ENCODE results near the gene TCF3. TPM values are rescaled to one million over a fixed set of nuclear protein-coding genes. Genes with fewer than 3 reads are reported as not detected.
"Not testable (repeated sequence)": the region's sequence is repeated elsewhere in the genome, so short reads cannot be mapped to it uniquely, and the experiment has no call there.

Gene TCF3
- total RNA-seq, 2 donors from 2014 or later: 24.1 to 25.8 TPM

GRCh38 chr19:1674293-1674679, 21.9 kb upstream of the TCF3 start:
- ATAC-seq (no peak), DNase-seq (no peak)
- intact Hi-C loops (cut with DNase I): loop anchor here (5.0 kb wide), 1 partner anchor 127 kb away; no protein-coding TSS in a partner anchor

- ATAC-seq: no peak
- intact Hi-C loops (cut with DNase I): loop anchor here (5.0 kb wide), 1 partner anchor 126 kb away; no protein-coding TSS in a partner anchor
- DNase-seq: no peak
These were observed 21.4 kb upstream of the TCF3 start for GRCh38 chr19:1673645-1674292.

DNA sequence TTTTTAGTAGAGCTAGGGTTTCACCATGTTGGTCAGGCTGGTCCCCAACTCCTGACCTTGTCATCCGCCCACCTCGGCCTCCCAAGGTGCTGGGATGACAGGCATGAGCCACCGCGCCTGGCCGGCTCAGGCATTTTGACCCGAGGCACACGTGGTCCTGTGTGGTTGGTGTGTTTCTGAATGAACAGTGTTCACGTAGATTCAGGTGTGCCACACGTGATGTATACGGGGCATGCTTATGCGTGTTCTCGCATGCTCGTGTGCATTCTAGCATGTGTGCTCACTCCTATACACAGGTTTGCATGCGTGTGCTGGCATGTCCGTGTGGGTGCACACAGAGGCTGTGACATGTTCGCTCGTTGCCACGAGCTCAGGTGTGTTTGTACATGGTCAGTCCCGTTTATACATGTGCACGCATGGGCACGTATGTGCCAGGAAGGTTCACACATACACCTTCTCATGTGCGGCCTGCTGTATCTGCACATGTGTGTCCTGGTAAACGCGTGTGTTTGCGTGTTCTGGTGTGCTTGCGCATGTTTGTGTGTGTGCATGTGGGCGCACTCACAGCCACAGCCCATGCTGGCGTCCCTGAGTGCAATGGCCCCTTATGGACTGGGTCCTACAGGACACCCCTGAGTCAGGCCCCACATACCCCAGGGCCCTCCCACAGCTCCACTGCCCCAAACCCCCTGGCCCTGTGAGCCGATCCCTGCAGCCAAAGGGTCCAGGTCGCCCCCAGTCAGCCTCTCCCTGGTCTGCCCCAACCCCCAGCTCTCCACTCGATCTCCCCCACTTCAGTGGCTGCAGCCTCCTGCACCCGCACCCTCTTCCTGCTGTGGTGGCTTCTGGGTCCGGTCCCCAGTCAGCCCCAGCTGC, 20.6 kb upstream of the TCF3 start:
- ATAC-seq (no peak), DNase-seq (no peak)
- intact Hi-C loops (cut with DNase I): loop anchor here (5.0 kb wide), 1 partner anchor 126 kb away; no protein-coding TSS in a partner anchor

GRCh38 chr19:1672038-1672768, 19.8 kb upstream of the TCF3 start:
- DNase-seq (peak; percentile 46), ATAC-seq (peak; percentile 67 to 78)
- intact Hi-C loops (cut with DNase I): loop anchor here (5.0 kb wide), 1 partner anchor 125 kb away; no protein-coding TSS in a partner anchor

DNA sequence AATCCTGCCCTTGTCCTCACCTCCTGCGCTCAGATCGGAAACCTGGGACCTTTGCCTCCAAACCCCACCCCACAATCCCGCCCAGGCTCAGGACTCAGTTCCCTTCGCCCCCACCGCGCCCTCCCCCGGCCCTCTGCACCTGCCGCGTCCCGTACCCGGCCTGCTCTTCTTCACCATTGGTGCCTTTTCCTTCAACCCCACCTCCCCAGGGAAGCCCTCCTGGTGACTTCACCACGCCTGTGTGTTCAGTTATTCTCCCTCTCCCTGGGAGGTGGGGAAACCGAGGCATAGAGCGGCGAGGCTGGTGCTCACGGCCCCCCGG, 19.3 kb upstream of the TCF3 start:
- ATAC-seq (peak in 1 of 2 donors; percentile 10), DNase-seq (no peak)
- intact Hi-C loops (cut with DNase I): loop anchor here (5.0 kb wide), 1 partner anchor 124 kb away; no protein-coding TSS in a partner anchor

GRCh38 chr19:1670747-1671146, 18.3 kb upstream of the TCF3 start:
- intact Hi-C loops (cut with DNase I): loop anchor here (5.0 kb wide), 1 partner anchor 123 kb away; no protein-coding TSS in a partner anchor
- not testable (repeated sequence) for DNase-seq, ATAC-seq

- no peak for DNase-seq
- intact Hi-C loops (cut with DNase I): no loop called here
- peak in 1 of 2 donors; percentile 11 for ATAC-seq
These were observed 16.3 kb upstream of the TCF3 start for GRCh38 chr19:1668486-1669270.

- ATAC-seq: no peak
- DNase-seq: no peak
- intact Hi-C loops (cut with DNase I): no loop called here
These were observed 15.7 kb upstream of the TCF3 start for GRCh38 chr19:1668048-1668485.

GRCh38 chr19:1665565-1666047, 13.2 kb upstream of the TCF3 start:
- intact Hi-C loops (cut with DNase I): no loop called here
- ATAC-seq: no peak

GRCh38 chr19:1663852-1664251, 11.4 kb upstream of the TCF3 start:
- no peak for ATAC-seq
- intact Hi-C loops (cut with DNase I): no loop called here
- DNase-seq: no peak

More at GRCh38 chr19:1665565-1666047, 13.2 kb upstream of the TCF3 start:
- DNase-seq: no peak

GRCh38 chr19:1663227-1663626, 10.8 kb upstream of the TCF3 start:
- DNase-seq; intact Hi-C loops (cut with DNase I); ATAC-seq: not testable (repeated sequence)

GRCh38 chr19:1661995-1662394, 9.6 kb upstream of the TCF3 start:
- intact Hi-C loops (cut with DNase I): no loop called here
- no peak for ATAC-seq

GRCh38 chr19:1659084-1659427, 6.6 kb upstream of the TCF3 start:
- DNase-seq: no peak
- intact Hi-C loops (cut with DNase I): no loop called here
- no peak for ATAC-seq

More at GRCh38 chr19:1661995-1662394, 9.6 kb upstream of the TCF3 start:
- DNase-seq: no peak

DNA sequence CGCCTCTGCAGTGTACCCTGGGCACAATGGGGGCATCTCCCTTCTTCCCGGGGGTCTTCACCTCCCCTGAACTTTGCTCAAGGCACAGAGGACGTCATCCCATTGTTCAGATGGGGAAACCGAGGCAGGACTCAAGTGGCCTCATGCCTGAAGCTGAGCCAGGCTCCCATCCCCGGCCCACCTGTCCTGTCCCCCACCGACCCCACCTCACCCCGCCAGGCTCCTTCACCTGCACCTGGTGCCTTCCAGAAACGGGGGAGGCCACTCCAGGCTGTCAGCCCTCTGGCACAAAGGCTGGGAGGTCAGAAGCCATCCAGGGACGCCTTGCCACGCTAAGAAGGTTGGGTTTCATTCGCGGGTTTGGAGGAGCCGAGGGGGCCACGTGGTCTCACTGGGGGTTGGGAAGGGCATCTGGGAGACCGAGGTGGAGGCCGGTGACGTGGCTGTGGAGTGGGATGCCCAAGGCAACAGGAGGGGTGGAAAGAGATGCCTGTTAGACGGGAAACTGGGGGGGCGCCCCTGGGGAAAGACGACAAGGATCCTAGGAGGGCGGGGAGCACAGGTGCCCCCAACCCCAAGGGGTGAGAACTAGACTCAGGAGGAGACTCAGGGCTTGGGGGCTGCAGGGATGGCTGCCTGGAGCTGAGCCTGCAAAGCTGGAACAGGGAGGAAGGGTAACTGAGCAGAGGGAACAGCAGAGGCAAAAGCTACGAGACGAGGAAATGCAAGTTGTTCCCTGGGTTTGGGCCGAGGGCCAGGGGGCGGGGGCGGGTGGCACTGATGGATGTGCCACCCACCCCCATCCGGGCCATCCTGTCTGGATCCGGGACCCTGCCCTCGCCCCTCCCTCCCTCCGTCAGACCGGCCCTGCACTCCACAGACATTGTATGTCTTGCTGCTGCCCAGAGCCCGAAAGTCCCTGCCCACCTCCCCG, 6.0 kb upstream of the TCF3 start:
- ATAC-seq: no peak
- DNase-seq: no peak
- intact Hi-C loops (cut with DNase I): no loop called here

DNA sequence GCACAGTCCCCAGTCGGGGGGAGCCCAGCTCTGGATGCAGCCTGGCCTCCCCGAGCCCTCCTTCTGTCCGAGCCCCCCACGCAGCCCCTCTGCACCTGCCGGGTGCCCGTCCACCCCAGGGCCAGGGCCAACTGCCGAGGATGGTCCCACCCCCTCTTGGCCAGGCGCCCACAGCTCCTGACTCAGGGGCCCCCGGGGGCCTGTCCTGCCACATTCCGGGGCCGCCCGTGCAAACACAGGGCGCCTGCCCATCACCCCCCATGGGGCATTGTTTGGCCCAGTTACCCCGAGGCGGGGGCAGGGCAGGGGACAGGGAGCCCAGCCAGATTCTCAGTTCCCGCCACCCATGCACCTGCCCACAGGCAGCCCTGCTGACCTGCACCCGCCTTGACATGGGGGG, 5.3 kb upstream of the TCF3 start:
- intact Hi-C loops (cut with DNase I): no loop called here
- ATAC-seq (no peak), DNase-seq (no peak)

DNA sequence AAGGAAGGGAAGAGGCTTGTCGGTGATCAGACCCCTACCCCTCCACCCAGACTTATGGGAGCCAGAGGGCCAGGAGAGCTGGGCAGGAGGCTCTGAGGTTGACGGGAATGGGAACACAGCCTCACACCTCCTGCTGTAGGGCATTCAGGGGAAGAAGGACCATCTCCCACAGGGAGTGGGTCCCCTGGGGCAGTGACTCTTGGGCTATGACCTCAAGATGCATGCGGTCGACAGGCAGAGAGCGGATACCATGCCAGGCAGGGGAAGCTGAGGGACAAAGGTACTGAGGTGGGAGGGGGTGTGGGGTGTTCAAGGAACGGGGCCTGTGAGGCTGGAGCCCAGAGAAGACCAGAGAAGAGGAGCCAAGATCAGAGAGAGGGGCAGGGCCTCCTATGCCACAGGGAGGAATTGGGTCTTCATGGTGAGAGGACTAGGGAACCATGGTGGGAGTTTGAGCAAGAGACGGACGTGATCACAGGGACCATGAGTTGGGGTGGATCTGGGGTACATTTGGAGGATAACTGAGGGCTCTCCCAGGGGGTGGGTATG, 4.6 kb upstream of the TCF3 start:
- DNase-seq (no peak), ATAC-seq (no peak)
- intact Hi-C loops (cut with DNase I): no loop called here

DNA sequence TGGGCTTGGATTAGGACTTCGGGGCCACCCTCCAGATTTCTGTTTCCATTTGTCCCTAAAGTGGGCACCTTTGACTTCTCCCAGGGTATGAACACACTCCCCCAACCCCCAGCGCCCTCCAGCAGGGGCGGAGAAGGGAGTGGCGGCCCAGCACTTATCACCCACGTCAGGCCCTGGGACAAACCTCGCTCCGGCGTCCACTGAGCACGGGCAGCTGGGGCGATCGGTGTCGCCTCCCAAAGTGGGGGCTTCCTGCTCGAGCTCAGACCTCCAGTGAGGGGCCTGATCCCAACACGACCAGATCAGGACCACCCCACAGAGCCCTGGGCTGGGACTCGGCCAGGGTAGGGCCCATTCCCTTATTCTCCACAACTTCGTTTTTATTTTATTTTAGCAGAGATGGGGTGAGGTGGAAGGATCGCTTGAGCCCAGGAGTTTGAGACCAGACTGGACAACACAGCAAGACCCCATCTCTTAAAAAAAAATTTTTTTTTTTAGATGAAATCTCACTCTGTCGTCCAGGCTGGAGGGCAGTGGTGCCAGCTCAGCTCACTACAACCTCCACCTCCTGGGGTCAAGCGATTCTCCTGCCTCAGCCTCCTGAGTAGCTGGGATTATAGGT, 3.7 kb upstream of the TCF3 start:
- no peak for ATAC-seq
- DNase-seq: no peak
- intact Hi-C loops (cut with DNase I): no loop called here

Measured in left cardiac atrium (tissue), 4 donors.